T-helper 1 cell (primary cell): ENCODE data around the gene IFI44.

Experiments
- DNase-seq, 5 donors: peaks; one replicate each; pipeline ENCODE4 v3.0.0-alpha.2; 2012 to 2020
- total RNA-seq, 4 donors: gene quantifications; one replicate each; lab custom pipeline; 2026; lab: John Stamatoyannopoulos, UW

IFI44 gene, protein sequence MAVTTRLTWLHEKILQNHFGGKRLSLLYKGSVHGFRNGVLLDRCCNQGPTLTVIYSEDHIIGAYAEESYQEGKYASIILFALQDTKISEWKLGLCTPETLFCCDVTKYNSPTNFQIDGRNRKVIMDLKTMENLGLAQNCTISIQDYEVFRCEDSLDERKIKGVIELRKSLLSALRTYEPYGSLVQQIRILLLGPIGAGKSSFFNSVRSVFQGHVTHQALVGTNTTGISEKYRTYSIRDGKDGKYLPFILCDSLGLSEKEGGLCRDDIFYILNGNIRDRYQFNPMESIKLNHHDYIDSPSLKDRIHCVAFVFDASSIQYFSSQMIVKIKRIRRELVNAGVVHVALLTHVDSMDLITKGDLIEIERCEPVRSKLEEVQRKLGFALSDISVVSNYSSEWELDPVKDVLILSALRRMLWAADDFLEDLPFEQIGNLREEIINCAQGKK
- 72.8 to 136 (median 81.7) reads per million in 4 donors for total RNA-seq

DNA sequence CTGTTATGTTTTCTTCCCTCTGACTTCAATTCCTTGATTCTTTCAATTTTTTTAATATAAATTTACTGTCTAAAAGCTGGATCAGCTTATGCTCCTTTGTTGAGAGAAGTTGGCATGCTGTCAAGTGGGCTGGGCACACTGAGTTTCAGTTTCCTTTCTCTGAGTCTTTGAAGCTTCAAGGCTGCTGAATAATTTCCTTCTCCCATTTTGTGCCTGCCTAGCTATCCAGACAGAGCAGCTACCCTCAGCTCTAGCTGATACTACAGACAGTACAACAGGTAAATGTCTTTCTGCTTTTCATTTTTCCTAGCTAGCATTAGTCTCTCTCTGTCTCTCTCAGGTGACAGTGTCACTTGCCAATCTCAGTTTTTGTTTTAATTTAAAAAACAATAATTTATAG, at the start of gene IFI44:
TSS of gene IFI44 (plus strand) at position 204 of the 400 bp plus-strand sequence. CDS start 365 bp downstream, outside the sequence.
- DNase-seq: peak; percentile 36 to 76 (median 61)

DNA sequence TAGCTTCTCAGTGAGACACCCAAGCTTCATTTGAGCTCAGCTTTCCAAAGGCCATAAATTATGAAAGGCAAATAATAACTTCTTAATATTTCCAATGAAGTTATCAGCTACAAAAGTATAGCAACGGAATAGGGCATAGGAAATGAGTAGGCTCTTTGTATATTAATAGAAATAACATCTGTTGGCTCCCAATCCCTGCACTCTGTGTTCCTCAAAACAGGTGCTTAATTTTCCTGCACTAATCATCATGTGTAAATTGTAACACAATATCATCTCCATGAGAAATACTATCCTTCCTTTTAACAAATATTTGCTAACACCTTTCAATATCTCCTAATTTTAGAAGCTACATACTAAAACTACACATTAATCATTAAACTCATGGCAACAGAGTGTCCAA, 48.6 kb upstream of the IFI44 start:
- DNase-seq: no peak

DNA sequence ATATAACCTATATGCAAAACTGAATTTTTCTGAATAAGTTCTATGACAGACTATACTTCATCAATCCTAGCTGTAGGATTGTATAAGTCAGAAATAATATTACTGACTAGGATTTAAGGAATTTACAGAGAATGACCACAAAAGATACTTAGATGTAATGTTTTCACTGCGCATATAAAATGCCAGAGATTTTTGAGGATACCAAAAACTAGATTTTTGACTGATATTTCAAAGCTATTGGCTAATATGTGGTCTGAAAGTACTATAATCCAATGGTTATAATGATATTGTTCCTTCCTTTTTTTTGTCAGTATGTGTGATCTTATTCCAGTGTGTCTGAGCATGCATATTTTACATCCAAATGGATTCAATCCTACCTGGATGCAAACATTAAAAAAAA, 46.4 kb upstream of the IFI44 start:
- no peak for DNase-seq

DNA sequence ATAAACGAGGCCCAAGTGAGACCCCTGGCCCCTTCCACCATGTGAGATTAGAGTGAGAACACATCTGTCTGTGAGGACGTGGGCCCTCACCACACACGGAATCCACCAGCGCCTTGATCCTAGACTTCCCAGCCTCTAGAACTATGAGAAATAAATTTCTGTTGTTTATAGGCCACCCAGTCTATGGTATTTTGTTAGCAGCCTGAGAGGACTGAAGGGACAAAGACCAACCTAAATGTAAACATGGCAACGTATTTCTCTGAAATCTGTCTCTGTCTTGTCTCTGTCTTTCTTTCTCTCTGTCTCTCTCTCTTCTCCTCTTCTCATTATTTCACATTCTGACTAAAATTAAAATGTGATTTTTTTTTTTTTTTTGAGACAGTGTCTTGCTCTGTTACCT, 45.0 kb upstream of the IFI44 start:
- DNase-seq: no peak

DNA sequence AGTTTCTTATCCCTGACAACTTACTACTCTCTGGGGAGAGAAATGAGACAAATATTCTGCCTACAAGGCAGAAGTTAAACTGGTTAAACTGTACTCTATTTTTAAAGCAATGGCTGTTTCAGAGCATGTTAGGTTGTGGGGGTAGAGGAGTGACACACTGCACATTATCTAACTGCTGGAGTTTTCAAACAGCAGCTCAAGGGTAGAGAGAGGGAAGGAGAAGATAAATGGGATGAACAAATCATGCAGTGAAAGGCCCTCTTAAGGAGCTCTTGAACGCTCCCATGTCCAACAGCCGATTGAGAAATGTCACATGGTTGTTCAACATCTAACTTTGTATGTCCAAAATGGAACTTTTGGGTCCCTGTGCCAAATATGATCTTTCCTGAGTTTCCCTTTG, 43.4 kb upstream of the IFI44 start:
- DNase-seq: no peak

DNA sequence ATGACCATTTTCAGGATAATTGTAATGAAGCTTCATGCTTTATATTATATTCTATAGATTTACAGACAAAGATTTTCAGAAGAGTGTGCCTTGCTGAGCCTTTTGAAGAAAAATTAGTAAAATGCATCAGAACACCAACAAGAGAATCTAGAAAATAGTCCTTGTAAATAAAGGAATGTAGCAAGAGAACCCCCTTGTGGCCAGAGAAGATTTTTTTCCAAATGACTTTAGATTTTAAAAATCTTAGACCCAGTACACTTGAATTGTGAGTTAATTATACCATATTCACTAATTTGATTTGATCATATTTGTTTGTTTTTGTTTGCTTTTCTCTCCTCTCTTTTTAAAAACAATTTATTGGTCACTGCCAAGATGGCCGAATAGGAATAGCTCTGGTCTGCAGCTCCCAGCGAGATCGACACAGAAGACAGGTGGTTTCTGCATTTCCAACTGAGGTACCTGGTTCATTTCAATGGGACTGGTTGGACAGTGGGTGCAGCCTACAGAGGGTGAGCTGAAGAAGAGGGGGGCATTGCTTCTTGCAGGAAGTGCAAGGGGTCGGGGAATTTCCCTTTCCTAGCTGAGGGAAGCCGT, 42.2 kb upstream of the IFI44 start:
- no peak for DNase-seq

DNA sequence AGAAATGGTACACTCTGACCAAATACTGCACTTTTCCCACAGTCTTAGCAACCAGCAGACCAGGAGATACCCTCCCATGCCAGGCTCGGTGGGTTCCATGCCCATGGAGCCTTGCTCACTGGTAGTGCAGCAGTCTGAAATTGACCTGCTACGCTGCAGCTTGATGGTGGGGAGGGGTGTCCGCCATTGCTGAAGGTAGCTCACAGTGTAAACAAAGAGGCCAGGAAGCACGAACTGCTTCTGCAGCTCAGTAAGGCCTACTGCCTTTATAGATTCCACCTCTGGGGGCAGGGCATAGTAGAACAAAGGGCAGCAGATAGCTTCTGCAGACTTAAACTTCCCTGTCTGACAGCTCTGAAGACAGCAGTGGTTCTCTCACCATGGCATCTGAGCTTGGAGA, 41.7 kb upstream of the IFI44 start:
- no peak for DNase-seq

DNA sequence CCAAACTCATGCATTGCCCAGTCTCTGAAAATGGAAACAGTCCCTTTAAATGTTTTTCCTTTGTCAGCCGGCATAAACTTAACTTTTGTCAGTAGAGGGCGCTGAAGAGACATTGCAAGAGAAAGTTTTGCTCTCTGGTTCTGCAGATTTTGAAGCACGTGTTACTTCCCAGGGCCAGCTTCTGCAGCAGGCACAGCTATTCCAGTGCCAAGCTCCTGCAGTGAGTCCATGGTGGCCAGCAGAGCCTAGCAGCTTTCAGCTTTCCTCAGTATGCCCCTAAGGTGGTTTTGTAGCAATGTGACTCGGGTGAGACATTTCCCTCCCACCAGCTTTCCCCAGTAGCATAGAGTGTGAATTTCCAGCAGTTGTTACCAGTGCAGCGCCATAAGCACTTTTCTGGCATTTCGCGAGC, 32.0 kb upstream of the IFI44 start:
- peak in 4 of 5 donors; percentile 29 to 62 (median 48) for DNase-seq

DNA sequence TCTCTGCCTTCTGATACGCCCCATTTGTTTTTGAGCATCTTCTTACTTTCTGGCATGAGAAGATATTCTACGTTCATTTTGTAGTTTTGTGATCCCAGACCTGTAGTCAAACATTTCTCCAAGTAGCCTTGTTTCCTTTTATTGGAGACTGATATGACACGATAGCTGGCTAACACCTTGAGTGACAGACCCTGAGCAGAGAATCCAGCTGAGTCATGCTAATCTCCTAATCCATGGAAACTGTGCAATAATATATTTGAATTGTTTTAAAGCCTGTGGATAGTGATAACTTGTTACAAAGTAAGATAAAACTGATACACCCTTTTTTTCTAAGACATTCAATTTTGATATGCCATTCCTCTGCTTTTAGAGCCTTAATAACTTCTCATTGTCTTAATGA, 30.6 kb upstream of the IFI44 start:
- no peak for DNase-seq

DNA sequence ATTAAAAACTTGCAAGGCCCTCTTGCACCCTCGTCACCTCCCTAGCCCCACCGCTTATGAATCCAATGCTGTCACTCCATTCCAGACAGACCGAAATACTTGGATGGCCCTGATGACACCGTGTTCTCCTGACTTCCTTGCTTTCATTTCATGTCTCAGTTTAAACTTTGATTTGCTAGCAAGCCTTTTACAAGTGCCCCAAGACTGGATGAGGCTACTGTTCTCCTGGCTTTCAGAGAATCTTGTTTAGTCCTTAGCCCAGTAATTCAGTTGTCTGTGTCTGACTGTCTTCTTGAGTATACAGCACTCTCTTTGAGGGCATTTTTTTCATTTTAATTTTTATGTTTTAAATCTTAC, 30.2 kb upstream of the IFI44 start:
- no peak for DNase-seq

DNA sequence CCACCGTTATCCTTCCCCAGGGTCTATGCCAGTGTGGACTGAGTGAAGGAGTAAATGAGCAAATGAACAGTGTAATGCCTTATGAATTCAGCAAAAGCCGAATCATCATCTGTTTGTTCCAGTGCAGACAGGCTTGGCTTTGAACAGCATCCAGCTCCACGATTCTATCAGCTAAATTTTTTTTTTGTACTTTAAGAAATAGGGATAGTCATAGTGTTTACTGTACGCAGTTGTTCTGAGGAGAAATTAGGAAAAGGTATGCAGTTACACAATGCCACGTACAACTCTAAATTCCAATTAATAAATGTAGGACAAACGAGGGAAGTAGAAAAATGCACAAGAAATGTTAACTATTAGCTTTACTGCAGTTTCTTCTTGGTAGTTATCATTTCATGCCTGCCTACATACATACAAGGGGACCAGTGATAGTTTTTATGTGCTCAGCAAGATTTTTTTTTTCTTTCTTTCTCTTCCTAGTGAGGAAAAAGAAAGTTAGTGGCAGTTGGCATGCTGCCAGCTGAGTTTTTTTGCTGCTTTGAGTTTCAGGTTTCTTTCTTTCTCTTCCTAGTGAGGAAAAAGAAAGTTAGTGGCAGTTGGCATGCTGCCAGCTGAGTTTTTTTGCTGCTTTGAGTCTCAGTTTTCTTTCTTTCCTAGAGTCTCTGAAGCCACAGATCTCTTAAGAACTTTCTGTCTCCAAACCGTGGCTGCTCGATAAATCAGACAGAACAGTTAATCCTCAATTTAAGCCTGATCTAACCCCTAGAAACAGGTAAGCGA, 29.6 kb upstream of the IFI44 start, which contains the start of gene IFI44L:
TSS of gene IFI44L (plus strand) at position 646 of the 777 bp plus-strand sequence. CDS start 7,468 bp downstream, outside the sequence.
- peak; percentile 27 to 55 (median 31) for DNase-seq

DNA sequence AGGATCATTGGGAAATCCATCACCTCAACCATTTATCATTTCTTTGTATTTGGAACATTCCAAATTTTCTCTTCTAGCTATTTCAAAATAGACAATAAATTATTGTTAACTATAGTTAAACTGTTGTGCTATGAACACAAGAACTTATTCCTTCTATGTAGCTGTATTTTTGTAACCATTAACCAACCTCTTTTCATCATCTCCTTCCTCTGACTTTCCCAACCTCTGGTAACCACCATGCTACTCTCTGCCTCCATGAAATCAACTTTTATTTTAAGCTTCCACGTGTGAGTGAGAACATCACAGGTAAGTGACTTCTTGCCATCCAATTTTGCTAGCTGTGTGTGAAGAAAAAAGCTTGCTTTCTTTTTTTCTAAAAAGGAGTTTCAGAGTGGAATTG, 29.0 kb upstream of the IFI44 start:
- no peak for DNase-seq

DNA sequence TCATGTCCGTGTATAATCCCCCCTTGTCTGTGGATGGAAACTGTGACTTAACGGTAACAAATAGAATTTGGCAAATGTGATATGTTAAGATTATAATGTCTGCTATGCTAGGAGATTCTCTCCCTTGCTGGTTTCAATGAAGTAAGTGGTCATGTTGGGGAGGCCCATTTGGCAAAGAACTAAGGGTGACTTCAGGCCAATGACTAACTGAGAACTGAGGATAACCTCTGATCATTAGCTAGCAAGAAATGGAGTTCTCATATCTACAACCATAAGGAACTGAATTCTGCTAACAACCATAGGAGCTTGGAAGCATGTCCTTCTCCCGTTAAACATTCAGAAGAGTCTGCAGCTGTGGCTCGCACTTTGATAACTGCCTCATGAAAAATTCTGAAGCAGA, 27.1 kb upstream of the IFI44 start:
- no peak for DNase-seq

DNA sequence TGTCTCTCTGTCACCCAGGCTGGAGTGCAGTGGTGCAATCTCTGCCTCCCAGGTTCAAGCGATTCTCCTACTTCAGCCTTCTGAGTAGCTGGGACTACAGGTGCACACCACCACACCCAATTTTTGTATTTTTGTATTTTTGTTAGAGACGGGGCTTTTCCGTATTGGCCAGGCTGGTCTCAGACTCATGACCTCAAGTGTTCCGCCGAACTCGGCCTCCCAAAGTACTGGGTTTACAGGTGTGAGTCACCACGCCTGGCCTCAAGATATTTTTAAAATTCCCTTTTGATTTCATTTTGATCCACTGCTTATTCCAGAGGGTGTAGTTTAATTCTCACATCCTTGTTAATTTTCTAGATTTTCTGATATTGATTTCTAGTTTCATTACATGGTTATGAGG, 25.6 kb upstream of the IFI44 start:
- DNase-seq: no peak

DNA sequence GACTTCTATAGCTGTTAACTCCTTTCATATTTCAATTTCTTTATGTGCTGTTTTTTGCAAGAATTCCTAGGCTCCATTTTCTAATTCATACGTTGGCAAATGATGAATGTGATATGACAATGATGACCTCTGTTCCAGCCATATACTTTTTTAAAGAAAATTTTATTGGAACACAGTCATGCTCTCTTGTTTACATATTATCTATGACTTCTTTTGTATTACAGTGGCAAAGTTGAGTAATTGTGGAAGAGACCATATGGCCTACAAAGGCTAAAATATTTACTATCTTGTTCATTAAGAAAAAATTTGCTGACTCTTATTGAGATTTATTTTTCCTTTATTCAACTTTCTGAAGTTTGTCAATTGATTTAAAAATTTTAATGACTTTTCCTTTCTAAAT, 22.3 kb upstream of the IFI44 start:
- DNase-seq: no peak

DNA sequence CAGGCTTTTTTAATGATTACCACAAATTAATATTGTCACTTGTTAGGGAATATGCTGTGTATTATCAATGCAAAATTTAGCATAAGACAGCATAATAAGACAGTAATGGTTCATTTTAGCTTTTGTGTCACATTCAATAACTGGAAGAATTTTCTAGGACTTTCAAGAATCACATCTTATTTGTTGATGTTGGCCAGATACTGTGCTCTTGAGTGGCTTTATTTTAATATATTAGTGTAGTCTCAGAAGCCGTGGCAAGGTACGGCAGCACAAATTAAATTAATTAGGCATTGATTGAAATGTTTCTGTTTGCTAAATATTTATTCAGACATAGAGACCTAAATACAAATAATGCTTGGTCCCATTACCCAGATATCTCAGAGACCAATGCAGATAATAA, 19.0 kb upstream of the IFI44 start:
- no peak for DNase-seq

DNA sequence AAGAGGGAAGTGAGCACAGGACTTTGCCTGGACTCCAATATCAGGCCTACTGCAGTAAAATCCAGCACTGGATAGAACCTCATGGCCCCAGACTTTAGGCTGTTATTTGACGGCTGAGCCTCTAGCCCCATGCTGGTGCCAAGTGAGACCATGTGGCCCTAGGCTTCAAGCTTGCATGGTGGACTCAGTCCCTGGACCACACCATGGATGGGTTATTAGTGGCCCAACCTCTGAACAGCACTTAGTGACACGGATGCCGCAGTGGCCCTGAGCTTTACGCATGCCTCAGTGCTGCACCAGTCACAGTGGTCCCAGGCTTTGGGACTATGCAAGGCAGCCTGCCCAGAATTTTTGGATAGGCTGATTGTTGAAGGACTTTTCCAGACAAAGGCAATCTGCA, 16.4 kb upstream of the IFI44 start:
- no peak for DNase-seq

DNA sequence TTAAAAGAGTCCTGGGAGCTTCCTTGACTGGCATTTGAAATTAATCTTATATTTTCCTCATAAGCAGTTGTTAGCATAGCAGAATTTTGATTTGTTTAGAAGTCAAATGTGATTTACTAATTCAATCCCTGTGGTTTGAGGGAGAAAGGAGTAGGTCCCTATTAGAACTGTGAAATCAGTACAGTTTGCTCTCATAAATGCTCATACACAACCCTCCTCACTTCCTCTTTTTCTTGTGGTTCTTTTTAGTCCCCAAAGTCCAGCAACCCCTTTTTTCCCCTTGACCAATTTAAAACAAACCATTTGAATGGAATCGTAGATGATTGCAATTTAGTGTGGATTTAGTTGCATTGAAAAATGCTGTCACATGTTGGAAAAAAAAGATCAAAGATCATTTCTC, 9.2 kb upstream of the IFI44 start:
- no peak for DNase-seq

DNA sequence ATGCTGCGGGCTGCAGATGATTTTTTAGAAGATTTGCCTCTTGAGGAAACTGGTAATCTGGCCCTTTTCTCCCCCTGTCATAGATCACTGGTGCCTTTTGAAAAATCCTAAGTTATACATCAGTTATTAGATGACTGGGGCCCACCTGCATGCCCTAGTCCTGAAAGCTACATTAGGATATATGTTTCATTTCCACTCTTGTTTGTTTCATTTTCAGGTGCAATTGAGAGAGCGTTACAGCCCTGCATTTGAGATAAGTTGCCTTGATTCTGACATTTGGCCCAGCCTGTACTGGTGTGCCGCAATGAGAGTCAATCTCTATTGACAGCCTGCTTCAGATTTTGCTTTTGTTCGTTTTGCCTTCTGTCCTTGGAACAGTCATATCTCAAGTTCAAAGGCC, 8.1 kb upstream of the IFI44 start:
- DNase-seq: no peak

DNA sequence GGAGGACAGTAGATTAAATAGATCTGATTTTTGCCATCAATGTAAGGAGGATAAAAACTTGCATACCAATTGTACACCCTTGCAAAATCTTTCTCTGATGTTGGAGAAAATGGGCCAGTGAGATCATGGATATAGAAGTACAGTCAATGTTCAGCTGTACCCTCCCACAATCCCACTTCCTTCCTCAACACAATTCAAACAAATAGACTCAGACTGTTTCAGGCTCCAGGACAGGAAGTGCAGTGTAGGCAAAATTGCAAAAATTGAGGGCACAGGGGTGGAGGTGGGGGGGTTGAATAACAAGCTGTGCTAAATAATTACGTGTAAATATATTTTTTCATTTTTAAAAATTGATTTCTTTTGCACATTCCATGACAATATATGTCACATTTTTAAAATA, 3.9 kb upstream of the IFI44 start:
- DNase-seq: peak in 1 of 5 donors; percentile 3

DNA sequence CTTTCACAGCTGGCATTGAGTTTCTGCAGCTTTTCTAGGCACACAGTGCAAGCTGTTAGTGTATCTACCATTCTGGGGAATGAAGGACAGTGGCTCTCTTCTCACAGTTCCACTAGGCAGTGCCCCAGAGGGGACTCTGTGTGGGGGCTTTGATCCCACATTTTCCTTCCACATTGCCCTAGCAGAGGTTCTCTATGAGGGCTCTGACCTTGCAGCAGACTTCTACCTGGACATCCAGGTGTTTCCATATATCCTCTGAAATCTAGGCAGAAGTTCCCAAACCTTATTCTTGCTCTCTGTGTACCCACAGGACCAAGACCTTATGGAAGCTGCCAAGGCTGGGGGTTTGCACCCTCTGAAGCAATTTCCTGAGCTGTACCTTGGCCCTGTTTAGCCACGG, 2.4 kb upstream of the IFI44 start:
- no peak for DNase-seq

DNA sequence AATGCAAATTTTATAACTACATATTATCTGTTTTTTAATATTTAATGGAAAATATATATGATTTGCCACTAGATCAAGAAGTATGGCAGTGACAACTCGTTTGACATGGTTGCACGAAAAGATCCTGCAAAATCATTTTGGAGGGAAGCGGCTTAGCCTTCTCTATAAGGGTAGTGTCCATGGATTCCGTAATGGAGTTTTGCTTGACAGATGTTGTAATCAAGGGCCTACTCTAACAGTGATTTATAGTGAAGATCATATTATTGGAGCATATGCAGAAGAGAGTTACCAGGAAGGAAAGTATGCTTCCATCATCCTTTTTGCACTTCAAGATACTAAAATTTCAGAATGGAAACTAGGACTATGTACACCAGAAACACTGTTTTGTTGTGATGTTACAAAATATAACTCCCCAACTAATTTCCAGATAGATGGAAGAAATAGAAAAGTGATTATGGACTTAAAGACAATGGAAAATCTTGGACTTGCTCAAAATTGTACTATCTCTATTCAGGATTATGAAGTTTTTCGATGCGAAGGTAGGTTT, 556 bp downstream of the IFI44 start:
- no peak for DNase-seq

DNA sequence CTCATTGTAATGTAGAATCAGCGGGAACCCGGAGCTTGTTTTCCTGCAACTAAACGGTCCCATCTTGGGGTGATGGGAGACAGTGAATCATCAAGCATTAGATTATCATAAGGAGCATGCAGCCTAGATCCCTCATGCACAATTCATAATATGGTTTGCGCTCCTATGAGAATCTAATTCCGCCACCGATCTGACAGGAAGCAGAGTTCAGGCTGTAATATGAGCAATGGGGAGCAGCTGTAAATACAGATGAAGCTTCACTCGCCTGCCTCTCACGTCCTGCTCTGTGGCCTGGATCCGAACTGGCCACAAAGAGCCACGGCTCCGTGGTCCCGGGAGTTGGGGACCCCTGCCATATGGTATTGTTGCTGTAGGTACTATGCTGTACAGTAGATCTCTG, 1.6 kb downstream of the IFI44 start:
- peak in 1 of 5 donors; percentile 12 for DNase-seq
